ENCODE data around the gene SBF1. TPM values are rescaled to one million over a fixed set of nuclear protein-coding genes. Genes with fewer than 3 reads are reported as not detected.

Gene SBF1
- total RNA-seq, 2 donors from 2014 or later = 89.9 to 90.1 TPM

GRCh38 chr22:50420015-50420414 lies 54.8 kb downstream of the SBF1 start:
- no peak overlapping the region for H3K4me3 ChIP-seq (ENCODE audit: low read length)
- no peaks in the 10 kb centered on the region for H3K27me3 ChIP-seq (ENCODE audit: control insufficient read depth, insufficient read depth, low read length, poor library complexity, severe bottlenecking)
- no peak for TF ChIP-seq CTCF (conservative IDR thresholded peaks at IDR 0.05)
- DNase-seq = no peak
- no peaks in the 10 kb centered on the region for H3K4me1 Mint-ChIP-seq
- WGBS, 2 experiments (ENCODE audit: insufficient coverage in 1 of 2, insufficient read length in 1 of 2) = 95 to 96% methylated on average over 4 to 10 of the region's 10 CpGs
- H3K27ac Mint-ChIP-seq = peak overlapping the region; percentile 69
- no peak overlapping the region for H3K9ac ChIP-seq (ENCODE audit: extremely low read depth, low read length, poor library complexity, severe bottlenecking)
- peaks cover 82% of the 10 kb centered on the region for H3K36me3 ChIP-seq (ENCODE audit: control insufficient read depth, insufficient read depth, low read length)
- H3K27me3 Mint-ChIP-seq (ENCODE audit: insufficient read depth) = no peaks in the 10 kb centered on the region
- no peaks in the 10 kb centered on the region for H3K9me3 ChIP-seq (ENCODE audit: control insufficient read depth, low read length)
- no peak overlapping the region for H3K27ac ChIP-seq (ENCODE audit: low read depth, low read length)
- H3K4me3 Mint-ChIP-seq = no peak overlapping the region
- no peaks in the 10 kb centered on the region for H3K9me3 Mint-ChIP-seq
- peaks cover 5% of the 10 kb centered on the region for H3K4me1 ChIP-seq (ENCODE audit: control insufficient read depth, insufficient read depth, low read length)
- H3K36me3 Mint-ChIP-seq (ENCODE audit: low read depth) = peaks cover 56% of the 10 kb centered on the region

GRCh38 chr22:50419116-50419515 lies 55.7 kb downstream of the SBF1 start:
- no peaks in the 10 kb centered on the region for H3K9me3 Mint-ChIP-seq
- TF ChIP-seq CTCF (conservative IDR thresholded peaks at IDR 0.05) = no peak
- peaks cover 5% of the 10 kb centered on the region for H3K4me1 ChIP-seq (ENCODE audit: control insufficient read depth, insufficient read depth, low read length)
- H3K4me1 Mint-ChIP-seq = no peaks in the 10 kb centered on the region
- H3K27me3 Mint-ChIP-seq (ENCODE audit: insufficient read depth) = no peaks in the 10 kb centered on the region
- peaks cover 55% of the 10 kb centered on the region for H3K36me3 Mint-ChIP-seq (ENCODE audit: low read depth)
- H3K9me3 ChIP-seq (ENCODE audit: control insufficient read depth, low read length) = no peaks in the 10 kb centered on the region
- peaks cover 79% of the 10 kb centered on the region for H3K36me3 ChIP-seq (ENCODE audit: control insufficient read depth, insufficient read depth, low read length)
- H3K27ac Mint-ChIP-seq = no peak overlapping the region
- H3K27ac ChIP-seq (ENCODE audit: low read depth, low read length) = no peak overlapping the region
- H3K9ac ChIP-seq (ENCODE audit: extremely low read depth, low read length, poor library complexity, severe bottlenecking) = no peak overlapping the region
- H3K4me3 Mint-ChIP-seq = no peak overlapping the region
- no peak for DNase-seq
- no peak overlapping the region for H3K4me3 ChIP-seq (ENCODE audit: low read length)
- H3K27me3 ChIP-seq (ENCODE audit: control insufficient read depth, insufficient read depth, low read length, poor library complexity, severe bottlenecking) = no peaks in the 10 kb centered on the region
- WGBS, 2 experiments (ENCODE audit: insufficient coverage in 1 of 2, insufficient read length in 1 of 2) = 95 to 97% methylated on average over 9 of the region's 9 CpGs

DNA sequence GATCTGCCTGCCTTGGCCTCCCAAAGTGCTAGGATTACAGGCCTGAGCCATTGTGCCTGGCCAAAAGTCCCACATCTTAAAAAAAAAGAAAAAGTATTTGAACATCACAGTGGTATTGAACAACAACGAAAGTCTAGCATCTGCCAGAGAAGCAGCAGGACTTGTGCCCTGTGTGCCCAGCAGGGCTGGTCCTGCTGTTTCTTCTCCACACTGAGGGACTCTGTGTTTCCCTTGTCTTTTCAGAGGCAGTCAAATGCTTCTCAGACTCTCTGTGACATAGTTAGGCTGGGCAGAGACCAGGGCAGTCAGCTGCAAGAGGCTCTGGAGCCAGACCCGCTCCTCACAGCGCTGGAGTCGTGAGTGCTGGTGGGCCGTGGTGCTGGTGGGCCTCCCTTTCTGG lies 56.2 kb downstream of the SBF1 start:
- no peak overlapping the region for H3K4me3 Mint-ChIP-seq
- DNase-seq = no peak
- H3K27ac ChIP-seq (ENCODE audit: low read depth, low read length) = no peak overlapping the region
- H3K9me3 ChIP-seq (ENCODE audit: control insufficient read depth, low read length) = no peaks in the 10 kb centered on the region
- peaks cover 79% of the 10 kb centered on the region for H3K36me3 ChIP-seq (ENCODE audit: control insufficient read depth, insufficient read depth, low read length)
- H3K4me1 Mint-ChIP-seq = no peaks in the 10 kb centered on the region
- H3K4me3 ChIP-seq (ENCODE audit: low read length) = no peak overlapping the region
- H3K27me3 ChIP-seq (ENCODE audit: control insufficient read depth, insufficient read depth, low read length, poor library complexity, severe bottlenecking) = no peaks in the 10 kb centered on the region
- no peak overlapping the region for H3K27ac Mint-ChIP-seq
- TF ChIP-seq CTCF (conservative IDR thresholded peaks at IDR 0.05) = no peak
- no peak overlapping the region for H3K9ac ChIP-seq (ENCODE audit: extremely low read depth, low read length, poor library complexity, severe bottlenecking)
- 96 to 99% methylated on average over 5 of the region's 5 CpGs for WGBS, 2 experiments (ENCODE audit: insufficient coverage in 1 of 2, insufficient read length in 1 of 2)
- H3K27me3 Mint-ChIP-seq (ENCODE audit: insufficient read depth) = no peaks in the 10 kb centered on the region
- peaks cover 5% of the 10 kb centered on the region for H3K4me1 ChIP-seq (ENCODE audit: control insufficient read depth, insufficient read depth, low read length)
- H3K9me3 Mint-ChIP-seq = no peaks in the 10 kb centered on the region
- peaks cover 54% of the 10 kb centered on the region for H3K36me3 Mint-ChIP-seq (ENCODE audit: low read depth)
